Upper lobe of left lung (tissue), 4 donors: ENCODE results near the gene SIN3A.

Source experiments
- CTCF ChIP-seq, 6 experiments: fragments of 450-650 bp in 4 of 6; fragments of 200-600 bp in 2 of 6; sonication (generic) in 2 of 6; IDR thresholded peaks; one replicate each; pipeline ENCODE4 v1.5.1; 2016 to 2019; ENCODE audit warnings: antibody characterized with exemption in 6 of 6
- POLR2AphosphoS5 ChIP-seq, 2 donors: sonication (generic); formaldehyde crosslinking; IDR thresholded peaks; one replicate each; pipeline ENCODE4 v1.5.1; 2017; ENCODE audit warnings: antibody characterized with exemption in 2 of 2

GRCh38 chr15:75460646-75461045 lies 9.2 kb upstream of the SIN3A start:
- no peak for TF ChIP-seq POLR2AphosphoS5 (IDR thresholded peaks at IDR 0.05)
- no peak for TF ChIP-seq CTCF (IDR thresholded peaks at IDR 0.05)
